Neuronal stem cell (in vitro differentiated cells): ENCODE measurements around the gene ASXL3.

ENCODE experiments used
- DNase-seq: peaks from one replicate; pipeline ENCODE4 v3.0.0-alpha.2; 2013; ENCODE audit warnings: low spot score
- H2AFZ ChIP-seq: one replicate; pipeline ENCODE4 v1.6.1; 2013; ENCODE audit warnings: mild to moderate bottlenecking, low read length, inconsistent platforms
- H2AK5ac ChIP-seq: 2 replicates; pipeline ENCODE4 v1.6.1; 2013; ENCODE audit warnings: low read depth, mild to moderate bottlenecking, inconsistent platforms, low read length, moderate library complexity, mixed read lengths
- H2BK120ac ChIP-seq: 2 replicates; pipeline ENCODE4 v1.6.1; 2013; ENCODE audit warnings: low read depth, mild to moderate bottlenecking, inconsistent platforms, low read length, moderate library complexity, mixed read lengths
- H2BK12ac ChIP-seq: one replicate; pipeline ENCODE4 v1.6.1; 2013; ENCODE audit warnings: low read length, inconsistent platforms
- H2BK15ac ChIP-seq: 2 replicates; pipeline ENCODE4 v1.6.1; 2013; ENCODE audit warnings: mild to moderate bottlenecking, low read length, inconsistent platforms, mixed read lengths
- H2BK5ac ChIP-seq: one replicate; pipeline ENCODE4 v1.6.1; 2013; ENCODE audit warnings: inconsistent platforms, mild to moderate bottlenecking, low read length, moderate library complexity
- H3K14ac ChIP-seq: one replicate; pipeline ENCODE4 v1.6.1; 2013; ENCODE audit warnings: low read length, inconsistent platforms
- H3K18ac ChIP-seq: 2 replicates; pipeline ENCODE4 v1.6.1; 2013; ENCODE audit warnings: low read length, inconsistent platforms
- H3K23ac ChIP-seq: 2 replicates; pipeline ENCODE4 v1.6.1; 2013; ENCODE audit warnings: low read depth, mild to moderate bottlenecking, mixed read lengths, low read length, inconsistent platforms; ENCODE audit not compliant: poor library complexity
- H3K27ac ChIP-seq: replicated peaks from 3 replicates; pipeline ENCODE4 v1.5.1; 2013; ENCODE audit warnings: low read length, inconsistent platforms
- H3K27me3 ChIP-seq, 3 experiments: 2 replicates each; pipeline ENCODE4 v1.6.1; 2013; ENCODE audit warnings: low read length in 3 of 3, mild to moderate bottlenecking in 2 of 3, inconsistent platforms in 1 of 3, low read depth in 1 of 3, mixed read lengths in 1 of 3, moderate library complexity in 1 of 3; ENCODE audit not compliant: control insufficient read depth in 3 of 3, insufficient read depth in 3 of 3
- H3K36me3 ChIP-seq, 2 donors: replicated peaks in 1 of 2; 2 replicates each; pipeline ENCODE4 v1.6.1; 2013; ENCODE audit warnings: low read length in 2 of 2; ENCODE audit not compliant: control insufficient read depth in 2 of 2, insufficient read depth in 2 of 2
- H3K4ac ChIP-seq: 2 replicates; pipeline ENCODE4 v1.6.1; 2013; ENCODE audit warnings: inconsistent platforms, mild to moderate bottlenecking, low read length, moderate library complexity
- H3K4me1 ChIP-seq, 2 donors: 1 replicate in 1 of 2; 2 replicates in 1 of 2; pipeline ENCODE4 v1.6.1; 2013; ENCODE audit warnings: low read length in 2 of 2, low read depth in 1 of 2; ENCODE audit not compliant: control insufficient read depth in 2 of 2, insufficient read depth in 1 of 2
- H3K4me2 ChIP-seq: one replicate; pipeline ENCODE4 v1.6.1; 2013; ENCODE audit warnings: mild to moderate bottlenecking, low read length, inconsistent platforms; ENCODE audit not compliant: insufficient read depth, poor library complexity, severe bottlenecking
- H3K4me3 ChIP-seq, 2 donors: 2 replicates each; pipeline ENCODE4 v1.5.1; 2013; ENCODE audit warnings: low read length in 2 of 2, mild to moderate bottlenecking in 2 of 2, inconsistent platforms in 1 of 2, moderate library complexity in 1 of 2
- H3K79me1 ChIP-seq: one replicate; pipeline ENCODE4 v1.6.1; 2013; ENCODE audit warnings: low read depth, mild to moderate bottlenecking, inconsistent platforms, low read length, moderate library complexity
- H3K9ac ChIP-seq: one replicate; pipeline ENCODE4 v1.6.1; 2013; ENCODE audit warnings: mild to moderate bottlenecking, low read depth, low read length, inconsistent platforms; ENCODE audit not compliant: poor library complexity
- H3K9me3 ChIP-seq, 2 donors: replicated peaks in 1 of 2; 2 replicates each; pipeline versions ENCODE3 to v1.6.1; 2013; ENCODE audit warnings: low read length in 2 of 2, mild to moderate bottlenecking in 2 of 2, inconsistent platforms in 1 of 2, low read depth in 1 of 2, mixed read lengths in 1 of 2, moderate library complexity in 1 of 2; ENCODE audit not compliant: control insufficient read depth in 2 of 2, insufficient read depth in 1 of 2
- H4K8ac ChIP-seq: one replicate; pipeline ENCODE4 v1.6.1; 2013; ENCODE audit warnings: low read depth, mild to moderate bottlenecking, inconsistent platforms, low read length, moderate library complexity
- H4K91ac ChIP-seq: one replicate; pipeline ENCODE4 v1.6.1; 2013; ENCODE audit warnings: low read length, low read depth, mild to moderate bottlenecking, inconsistent platforms; ENCODE audit not compliant: poor library complexity
- WGBS, 2 donors: extraction: QIAGEN DNeasy Blood & Tissue Kit; methylation state at CpG; one replicate each; pipeline ENCODE4 v1.1.7; 2013; ENCODE audit warnings: missing lambda C conversion rate in 2 of 2, mixed read lengths in 1 of 2; ENCODE audit not compliant: insufficient read length in 2 of 2, insufficient replicate concordance in 1 of 2; ENCODE audit errors: extremely low coverage in 2 of 2; 5-methylcytosine and 5-hydroxymethylcytosine counted together

ASXL3 gene

GRCh38 chr18:33682436-33682835 lies 104.4 kb downstream of the ASXL3 start:
- Histone ChIP-seq H2BK120ac (no peak overlapping the region), H3K18ac (no peak overlapping the region), H3K27ac (no peak overlapping the region), H2BK15ac (no peak overlapping the region), H3K4me1 (no peaks in the 10 kb centered on the region), H2BK5ac (no peak overlapping the region), H3K14ac (no peak overlapping the region), H2BK12ac (no peak overlapping the region), H3K27me3 (no peaks in the 10 kb centered on the region), H3K4me2 (no peak overlapping the region), H3K4ac (no peak overlapping the region), H3K4me3 (no peak overlapping the region), H3K9me3 (no peaks in the 10 kb centered on the region), H3K79me1 (no peaks in the 10 kb centered on the region), H2AFZ (no peak overlapping the region), H3K36me3 (peaks cover 0 to 15% of the 10 kb centered on the region in 2 donors), H3K9ac (no peak overlapping the region), H2AK5ac (no peak overlapping the region), H4K91ac (no peak overlapping the region), H3K23ac (no peak overlapping the region), H4K8ac (no peak overlapping the region)
- no CpG with 5 or more reads among the region's 6 CpGs for WGBS, 2 donors
- no peak for DNase-seq

GRCh38 chr18:33694593-33694992 lies 116.6 kb downstream of the ASXL3 start:
- H3K4me1 ChIP-seq, result no peaks in the 10 kb centered on the region
- H3K79me1 ChIP-seq, result no peaks in the 10 kb centered on the region
- H2BK12ac ChIP-seq, result no peak overlapping the region
- H3K4ac ChIP-seq, result no peak overlapping the region
- H4K8ac ChIP-seq, result no peak overlapping the region
- peaks cover 0 to 2% of the 10 kb centered on the region in 2 donors for H3K9me3 ChIP-seq
- DNase-seq, result no peak
- H3K27me3 ChIP-seq, result no peaks in the 10 kb centered on the region
- H2BK120ac ChIP-seq, result no peak overlapping the region
- H2AK5ac ChIP-seq, result no peak overlapping the region
- H3K18ac ChIP-seq, result no peak overlapping the region
- H3K23ac ChIP-seq, result no peak overlapping the region
- H3K27ac ChIP-seq, result no peak overlapping the region
- no peak overlapping the region for H3K4me2 ChIP-seq
- H2BK15ac ChIP-seq, result no peak overlapping the region
- H3K4me3 ChIP-seq, result no peak overlapping the region
- H3K36me3 ChIP-seq, result peaks cover 0 to 20% of the 10 kb centered on the region in 2 donors
- WGBS, 2 donors, result no CpG with 5 or more reads among the region's 2 CpGs
- H4K91ac ChIP-seq, result no peak overlapping the region
- H3K9ac ChIP-seq, result no peak overlapping the region
- H3K14ac ChIP-seq, result no peak overlapping the region
- H2AFZ ChIP-seq, result no peak overlapping the region
- no peak overlapping the region for H2BK5ac ChIP-seq

GRCh38 chr18:33696332-33697162 lies 118.5 kb downstream of the ASXL3 start:
- H3K9me3 ChIP-seq, result peaks cover 0 to 2% of the 10 kb centered on the region in 2 donors
- no peak overlapping the region for H2BK120ac ChIP-seq
- H2AFZ ChIP-seq, result no peak overlapping the region
- DNase-seq, result no peak
- no peak overlapping the region for H4K8ac ChIP-seq
- peaks cover 0 to 7% of the 10 kb centered on the region in 2 donors for H3K36me3 ChIP-seq
- no peak overlapping the region for H3K23ac ChIP-seq
- H2BK12ac ChIP-seq, result no peak overlapping the region
- H3K4ac ChIP-seq, result no peak overlapping the region
- H3K4me3 ChIP-seq, result no peak overlapping the region
- H4K91ac ChIP-seq, result no peak overlapping the region
- no peaks in the 10 kb centered on the region for H3K79me1 ChIP-seq
- no peaks in the 10 kb centered on the region for H3K27me3 ChIP-seq
- H3K14ac ChIP-seq, result no peak overlapping the region
- no peak overlapping the region for H2AK5ac ChIP-seq
- no peak overlapping the region for H3K27ac ChIP-seq
- H2BK5ac ChIP-seq, result no peak overlapping the region
- WGBS, 2 donors, result no CpG with 5 or more reads among the region's 3 CpGs
- H3K18ac ChIP-seq, result no peak overlapping the region
- H3K9ac ChIP-seq, result no peak overlapping the region
- H3K4me1 ChIP-seq, result peaks cover 0 to 3% of the 10 kb centered on the region in 2 donors
- no peak overlapping the region for H2BK15ac ChIP-seq
- H3K4me2 ChIP-seq, result no peak overlapping the region

- Histone ChIP-seq H2AK5ac (no peak overlapping the region), H3K4me3 (no peak overlapping the region), H3K23ac (no peak overlapping the region), H3K4me2 (no peak overlapping the region), H3K36me3 (peaks cover 0 to 7% of the 10 kb centered on the region in 2 donors), H4K8ac (no peak overlapping the region), H3K4me1 (peaks cover 0 to 3% of the 10 kb centered on the region in 2 donors), H2BK15ac (no peak overlapping the region), H3K9me3 (peaks cover 0 to 2% of the 10 kb centered on the region in 2 donors), H2AFZ (no peak overlapping the region), H3K4ac (no peak overlapping the region), H3K27ac (no peak overlapping the region), H3K9ac (no peak overlapping the region), H3K14ac (no peak overlapping the region), H2BK120ac (no peak overlapping the region), H3K18ac (no peak overlapping the region), H3K79me1 (no peaks in the 10 kb centered on the region), H2BK5ac (no peak overlapping the region), H2BK12ac (no peak overlapping the region), H3K27me3 (no peaks in the 10 kb centered on the region), H4K91ac (no peak overlapping the region)
- no peak for DNase-seq
- no CpG with 5 or more reads among the region's 2 CpGs for WGBS, 2 donors
These were observed 119.5 kb downstream of the ASXL3 start for GRCh38 chr18:33697498-33697897.
